AG04449 (cell line): ENCODE measurements around the gene METRN.

Source experiments
- CTCF ChIA-PET: fragments of 350-600 bp; formaldehyde crosslinking; extraction: SDS; loops from one replicate; lab custom pipeline; 2021; ENCODE audit warnings: antibody characterized with exemption; lab: Yijun Ruan, JAX
- POLR2A ChIA-PET: fragments of 400-600, 350-600 bp; formaldehyde crosslinking; extraction: SDS; loops from one replicate; lab custom pipeline; 2020; ENCODE audit warnings: antibody characterized with exemption, inconsistent platforms; lab: Yijun Ruan, JAX
- DNase-seq: peaks from one replicate; pipeline ENCODE4 v3.0.0-alpha.2; 2010; ENCODE audit warnings: low read depth, low spot score
- H3K4me3 ChIP-seq: 2 replicates; pipeline ENCODE4 v1.5.1; 2011; ENCODE audit warnings: low read depth, mild to moderate bottlenecking, control low read depth, low read length
- TF ChIP-seq, protein P1 (sequence below): IDR thresholded peaks from one replicate; pipeline ENCODE4 v1.5.1; 2011; ENCODE audit warnings: mild to moderate bottlenecking, moderate library complexity, low read length, control low read depth, inconsistent platforms; ENCODE audit not compliant: insufficient read depth; ENCODE audit errors: missing control alignments

The METRN gene

DNA sequence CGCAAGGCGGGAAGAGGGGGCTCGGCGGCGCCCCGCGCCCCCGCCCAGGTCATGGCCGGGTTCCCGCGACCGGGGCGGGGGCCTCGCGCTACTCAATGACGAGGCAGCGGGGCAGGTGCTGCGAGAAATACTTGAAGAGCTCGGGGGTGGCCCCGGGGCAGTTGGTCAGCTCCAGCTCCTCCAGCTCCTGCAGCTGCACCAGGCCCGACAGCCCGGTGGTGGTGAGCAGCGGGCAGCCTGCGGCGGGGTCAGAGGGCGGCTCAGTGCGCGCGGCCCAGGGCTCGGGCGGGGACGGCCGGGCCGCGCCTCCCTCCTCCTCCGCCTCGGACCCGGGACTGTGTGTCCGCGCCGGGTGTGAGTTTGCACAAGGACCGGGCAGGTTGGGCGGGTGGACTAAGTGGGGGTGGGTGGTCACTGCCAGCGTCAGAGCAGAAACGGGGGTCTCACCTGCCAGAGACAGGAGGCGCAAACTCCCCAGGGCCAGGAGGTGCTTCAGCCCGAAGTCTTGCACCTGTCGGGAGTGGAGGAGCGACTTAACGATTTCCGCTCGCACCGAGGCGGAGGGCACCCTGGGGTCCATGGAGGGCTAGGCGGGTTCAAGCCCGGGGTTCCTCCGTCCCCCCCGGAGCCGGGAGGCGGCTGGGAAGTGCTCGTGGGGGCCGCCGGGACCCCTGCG, 20.6 kb upstream of the METRN start:
- CTCF ChIA-PET, result interaction anchor here (0.9 to 1.5 kb wide), 2 partner anchors 16 to 18 kb away, joined by 5 to 6 read pairs; no protein-coding TSS in a partner anchor
- H3K4me3 ChIP-seq, result no peak overlapping the region
- POLR2A ChIA-PET, result no interaction called here
- DNase-seq, result no peak
- TF ChIP-seq, protein P1, sequence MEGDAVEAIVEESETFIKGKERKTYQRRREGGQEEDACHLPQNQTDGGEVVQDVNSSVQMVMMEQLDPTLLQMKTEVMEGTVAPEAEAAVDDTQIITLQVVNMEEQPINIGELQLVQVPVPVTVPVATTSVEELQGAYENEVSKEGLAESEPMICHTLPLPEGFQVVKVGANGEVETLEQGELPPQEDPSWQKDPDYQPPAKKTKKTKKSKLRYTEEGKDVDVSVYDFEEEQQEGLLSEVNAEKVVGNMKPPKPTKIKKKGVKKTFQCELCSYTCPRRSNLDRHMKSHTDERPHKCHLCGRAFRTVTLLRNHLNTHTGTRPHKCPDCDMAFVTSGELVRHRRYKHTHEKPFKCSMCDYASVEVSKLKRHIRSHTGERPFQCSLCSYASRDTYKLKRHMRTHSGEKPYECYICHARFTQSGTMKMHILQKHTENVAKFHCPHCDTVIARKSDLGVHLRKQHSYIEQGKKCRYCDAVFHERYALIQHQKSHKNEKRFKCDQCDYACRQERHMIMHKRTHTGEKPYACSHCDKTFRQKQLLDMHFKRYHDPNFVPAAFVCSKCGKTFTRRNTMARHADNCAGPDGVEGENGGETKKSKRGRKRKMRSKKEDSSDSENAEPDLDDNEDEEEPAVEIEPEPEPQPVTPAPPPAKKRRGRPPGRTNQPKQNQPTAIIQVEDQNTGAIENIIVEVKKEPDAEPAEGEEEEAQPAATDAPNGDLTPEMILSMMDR, result no peak

- POLR2A ChIA-PET, result no interaction called here
Measured at GRCh38 chr16:694863-695354, 20.0 kb upstream of the METRN start.

GRCh38 chr16:695355-696089, 19.4 kb upstream of the METRN start:
- ChIA-PET POLR2A (no interaction called here), CTCF (interaction anchor here (0.9 to 1.5 kb wide), 4 partner anchors 15 to 25 kb away, joined by 3 to 6 read pairs (median 4); no protein-coding TSS in a partner anchor)
- DNase-seq, result no peak
- TF ChIP-seq, protein P1, result no peak
- no peak overlapping the region for H3K4me3 ChIP-seq

More at GRCh38 chr16:694863-695354, 20.0 kb upstream of the METRN start:
- CTCF ChIA-PET, result interaction anchor here (0.9 to 1.5 kb wide), 2 partner anchors 15 to 18 kb away, joined by 5 to 6 read pairs; no protein-coding TSS in a partner anchor
- no peak overlapping the region for H3K4me3 ChIP-seq
- DNase-seq, result no peak
- TF ChIP-seq, protein P1, result no peak

DNA sequence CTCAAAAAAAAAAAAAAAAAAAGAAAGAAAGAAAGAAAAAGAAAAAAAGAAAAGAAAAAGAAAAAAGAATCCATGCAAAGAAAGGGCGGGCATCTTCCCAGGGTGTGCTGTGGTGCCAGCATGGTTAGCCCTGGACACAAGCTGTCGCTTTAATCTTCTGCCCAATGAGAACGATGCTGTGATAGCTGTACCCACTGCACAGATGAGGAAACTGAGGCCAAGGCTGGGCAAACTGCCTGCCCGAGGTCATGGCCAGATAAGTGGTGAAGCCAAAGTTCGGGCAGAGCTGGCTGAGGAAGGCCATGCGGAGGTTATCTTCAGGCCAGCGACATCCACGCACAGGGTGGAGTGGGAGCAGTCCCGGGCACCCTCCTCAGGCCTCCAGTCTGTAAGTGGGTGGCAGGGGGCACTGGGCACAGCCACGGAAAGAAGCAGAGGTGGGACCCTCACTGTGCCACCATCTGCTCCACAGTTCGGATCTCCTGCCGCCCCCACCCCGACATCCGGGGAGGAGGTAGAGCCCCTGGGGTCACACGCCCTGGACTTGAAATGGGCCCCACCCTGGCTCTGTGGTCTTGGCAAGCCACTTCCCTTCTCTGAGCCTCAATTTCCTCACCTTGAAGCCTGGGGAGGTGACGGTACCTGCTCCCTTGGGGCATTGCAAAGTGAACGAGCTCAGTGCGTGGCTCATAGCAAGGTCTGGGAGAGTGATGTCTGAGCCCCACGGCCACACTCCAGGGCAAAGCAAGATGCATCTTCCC, 15.8 kb upstream of the METRN start:
- ChIA-PET POLR2A (no interaction called here), CTCF (interaction anchor here (1.2 to 6.6 kb wide), 2 partner anchors 13 to 17 kb away, joined by 4 to 53 read pairs; no protein-coding TSS in a partner anchor)
- TF ChIP-seq, protein P1, result no peak
- DNase-seq, result no peak
- no peak overlapping the region for H3K4me3 ChIP-seq

DNA sequence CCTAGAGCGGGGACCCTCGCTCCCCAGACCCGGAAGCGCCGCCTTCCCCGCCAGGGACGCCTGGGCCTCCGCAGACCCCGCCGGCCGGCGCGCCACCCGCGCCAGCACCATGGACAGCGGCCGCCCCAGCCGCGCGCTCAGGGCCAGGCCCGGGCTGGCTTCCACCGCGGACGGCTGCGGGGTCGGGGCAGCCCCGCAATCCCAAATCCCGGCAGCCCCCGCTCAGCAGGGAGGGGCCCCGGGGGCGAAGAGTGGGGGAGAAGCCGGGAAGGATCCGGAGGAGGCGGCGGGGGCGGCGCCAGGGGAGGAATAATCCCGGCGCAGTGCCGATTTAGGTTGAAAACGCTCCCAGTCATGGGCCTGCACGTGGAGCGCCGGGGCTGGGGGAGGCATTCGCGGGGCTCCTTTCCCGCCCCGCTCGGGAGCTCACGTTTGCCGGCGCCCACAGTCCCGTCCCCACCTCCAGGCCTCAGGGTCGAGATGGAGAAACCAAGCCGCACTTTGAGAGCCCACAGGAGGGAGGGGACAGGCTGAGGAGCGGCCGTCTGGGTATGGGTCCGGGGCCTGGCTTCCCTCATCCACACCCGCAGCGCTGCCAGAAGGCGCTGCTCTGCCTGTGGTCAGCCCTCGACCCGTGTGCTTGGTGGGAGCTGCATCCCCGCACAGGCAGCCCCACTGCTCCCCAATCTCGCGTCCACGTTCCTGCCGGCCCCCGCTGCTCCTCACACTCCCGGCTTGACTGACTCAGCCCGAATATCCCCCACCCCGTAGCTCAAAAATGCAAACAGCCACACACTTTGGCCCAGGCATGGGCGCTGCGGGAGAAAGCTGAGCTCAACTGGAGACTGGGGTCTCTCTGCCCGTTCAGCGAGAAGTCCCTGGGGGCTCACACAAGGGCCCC, 14.0 kb upstream of the METRN start:
- no peak for DNase-seq
- TF ChIP-seq, protein P1, result no peak
- H3K4me3 ChIP-seq, result no peak overlapping the region
- CTCF ChIA-PET, result interaction anchor here (1.2 to 6.6 kb wide), 3 partner anchors 8 to 40 kb away, joined by 4 to 53 read pairs (median 6); partner anchors contain the start of gene CIAO3
- POLR2A ChIA-PET, result no interaction called here
